Neuron (in vitro differentiated cells): Measurements from ENCODE around the gene DPH5.

Experiments used
- H2AFZ ChIP-seq: one replicate; pipeline ENCODE4 v1.6.1; 2013; ENCODE audit warnings: low read depth, mild to moderate bottlenecking, inconsistent platforms, low read length, moderate library complexity
- H3K27me3 ChIP-seq: one replicate; pipeline ENCODE4 v1.6.1; 2013; ENCODE audit warnings: low read length; ENCODE audit not compliant: insufficient read depth
- H3K36me3 ChIP-seq: one replicate; pipeline ENCODE4 v1.6.1; 2013; ENCODE audit warnings: low read length; ENCODE audit not compliant: insufficient read depth
- H3K4me1 ChIP-seq: one replicate; pipeline ENCODE4 v1.6.1; 2013; ENCODE audit warnings: low read length; ENCODE audit not compliant: insufficient read depth
- H3K4me3 ChIP-seq: 2 replicates; pipeline ENCODE4 v1.5.1; 2013; ENCODE audit warnings: mild to moderate bottlenecking, low read length, moderate library complexity
- H3K9me3 ChIP-seq: one replicate; pipeline ENCODE4 v1.6.1; 2013; ENCODE audit warnings: low read length

Gene DPH5

GRCh38 chr1:101026430-101026788 lies 825 bp upstream of the DPH5 start:
- Histone ChIP-seq H2AFZ (peak overlapping the region; percentile 24), H3K27me3 (no peaks in the 10 kb centered on the region), H3K4me3 (peak overlapping the region; percentile 60), H3K4me1 (peaks cover 24% of the 10 kb centered on the region), H3K36me3 (peaks cover 19% of the 10 kb centered on the region), H3K9me3 (no peaks in the 10 kb centered on the region)

- Histone ChIP-seq H3K27me3 (no peaks in the 10 kb centered on the region), H3K4me1 (peaks cover 24% of the 10 kb centered on the region), H3K4me3 (peak overlapping the region; percentile 60), H3K9me3 (no peaks in the 10 kb centered on the region), H2AFZ (peak overlapping the region; percentile 24), H3K36me3 (peaks cover 28% of the 10 kb centered on the region)
Observed at GRCh38 chr1:101025283-101025656, 314 bp downstream of the DPH5 start.

- no peak overlapping the region for H3K4me3 ChIP-seq
- H3K36me3 ChIP-seq, result peaks cover 37% of the 10 kb centered on the region
- peaks cover 19% of the 10 kb centered on the region for H3K4me1 ChIP-seq
- H3K27me3 ChIP-seq, result no peaks in the 10 kb centered on the region
- no peaks in the 10 kb centered on the region for H3K9me3 ChIP-seq
- H2AFZ ChIP-seq, result no peak overlapping the region
Observed at GRCh38 chr1:101022294-101022693, 3.3 kb downstream of the DPH5 start.

- Histone ChIP-seq H2AFZ (no peak overlapping the region), H3K36me3 (peaks cover 47% of the 10 kb centered on the region), H3K27me3 (no peaks in the 10 kb centered on the region), H3K9me3 (no peaks in the 10 kb centered on the region), H3K4me3 (no peak overlapping the region), H3K4me1 (no peaks in the 10 kb centered on the region)
Observed at GRCh38 chr1:101017448-101017847, 8.1 kb downstream of the DPH5 start.

GRCh38 chr1:101013776-101014175 lies 11.8 kb downstream of the DPH5 start:
- H2AFZ ChIP-seq, result no peak overlapping the region
- peaks cover 41% of the 10 kb centered on the region for H3K36me3 ChIP-seq
- H3K4me1 ChIP-seq, result no peaks in the 10 kb centered on the region
- H3K4me3 ChIP-seq, result no peak overlapping the region
- no peaks in the 10 kb centered on the region for H3K9me3 ChIP-seq
- H3K27me3 ChIP-seq, result no peaks in the 10 kb centered on the region

- Histone ChIP-seq H3K9me3 (no peaks in the 10 kb centered on the region), H2AFZ (no peak overlapping the region), H3K4me3 (no peak overlapping the region), H3K27me3 (no peaks in the 10 kb centered on the region), H3K36me3 (peaks cover 24% of the 10 kb centered on the region), H3K4me1 (peaks cover 15% of the 10 kb centered on the region)
Observed at GRCh38 chr1:101008229-101008834, 17.3 kb downstream of the DPH5 start.

GRCh38 chr1:101006553-101006952 lies 19.0 kb downstream of the DPH5 start:
- Histone ChIP-seq H3K4me3 (no peak overlapping the region), H3K27me3 (no peaks in the 10 kb centered on the region), H3K4me1 (peaks cover 23% of the 10 kb centered on the region), H2AFZ (no peak overlapping the region), H3K9me3 (no peaks in the 10 kb centered on the region), H3K36me3 (peaks cover 14% of the 10 kb centered on the region)

GRCh38 chr1:101005871-101006270 lies 19.7 kb downstream of the DPH5 start:
- H3K9me3 ChIP-seq, result no peaks in the 10 kb centered on the region
- H3K27me3 ChIP-seq, result no peaks in the 10 kb centered on the region
- peaks cover 23% of the 10 kb centered on the region for H3K4me1 ChIP-seq
- no peak overlapping the region for H3K4me3 ChIP-seq
- H3K36me3 ChIP-seq, result peaks cover 13% of the 10 kb centered on the region
- H2AFZ ChIP-seq, result no peak overlapping the region

GRCh38 chr1:101005183-101005582 lies 20.4 kb downstream of the DPH5 start:
- Histone ChIP-seq H3K9me3 (no peaks in the 10 kb centered on the region), H3K27me3 (no peaks in the 10 kb centered on the region), H3K4me3 (no peak overlapping the region), H3K4me1 (peaks cover 23% of the 10 kb centered on the region), H3K36me3 (peaks cover 18% of the 10 kb centered on the region), H2AFZ (no peak overlapping the region)

GRCh38 chr1:101004670-101005069 lies 20.9 kb downstream of the DPH5 start:
- H2AFZ ChIP-seq, result no peak overlapping the region
- H3K4me3 ChIP-seq, result no peak overlapping the region
- H3K4me1 ChIP-seq, result peaks cover 23% of the 10 kb centered on the region
- H3K9me3 ChIP-seq, result no peaks in the 10 kb centered on the region
- H3K36me3 ChIP-seq, result peaks cover 20% of the 10 kb centered on the region
- no peaks in the 10 kb centered on the region for H3K27me3 ChIP-seq

GRCh38 chr1:101004061-101004460 lies 21.5 kb downstream of the DPH5 start:
- H3K4me1 ChIP-seq, result peaks cover 23% of the 10 kb centered on the region
- peak overlapping the region; percentile 32 for H2AFZ ChIP-seq
- H3K4me3 ChIP-seq, result no peak overlapping the region
- no peaks in the 10 kb centered on the region for H3K9me3 ChIP-seq
- no peaks in the 10 kb centered on the region for H3K27me3 ChIP-seq
- H3K36me3 ChIP-seq, result peaks cover 18% of the 10 kb centered on the region

GRCh38 chr1:101003012-101003650 lies 22.5 kb downstream of the DPH5 start:
- Histone ChIP-seq H3K36me3 (peaks cover 20% of the 10 kb centered on the region), H2AFZ (no peak overlapping the region), H3K4me1 (peaks cover 23% of the 10 kb centered on the region), H3K27me3 (no peaks in the 10 kb centered on the region), H3K9me3 (no peaks in the 10 kb centered on the region), H3K4me3 (no peak overlapping the region)

GRCh38 chr1:101002551-101002950 lies 23.0 kb downstream of the DPH5 start:
- peaks cover 21% of the 10 kb centered on the region for H3K36me3 ChIP-seq
- no peaks in the 10 kb centered on the region for H3K9me3 ChIP-seq
- no peaks in the 10 kb centered on the region for H3K27me3 ChIP-seq
- no peak overlapping the region for H3K4me3 ChIP-seq
- H2AFZ ChIP-seq, result no peak overlapping the region
- peaks cover 23% of the 10 kb centered on the region for H3K4me1 ChIP-seq
